ENCODE results near the gene MAGI1.

GRCh38 chr3:65939184-65939583 lies 99.5 kb downstream of the MAGI1 start:
- TF ChIP-seq POLR2AphosphoS5 (IDR thresholded peaks at IDR 0.05; ENCODE audit: low read depth, low read length) (no peak), CTCF (IDR thresholded peaks at IDR 0.05 in 2 of 3, conservative IDR thresholded peaks at IDR 0.05 in 1 of 3; ENCODE audit: borderline replicate concordance in 1 of 3, insufficient read depth in 1 of 3, low read depth in 2 of 3, low read length in 2 of 3) (no peak), JUND (IDR thresholded peaks at IDR 0.05) (no peak), EGR1 (IDR thresholded peaks at IDR 0.05; ENCODE audit: low read depth) (no peak), EZH2 (IDR thresholded peaks at IDR 0.05) (no peak), MAX (IDR thresholded peaks at IDR 0.05) (no peak), SP1 (IDR thresholded peaks at IDR 0.05; ENCODE audit: low read depth) (no peak), ATF3 (IDR thresholded peaks at IDR 0.05) (no peak), POLR2A (IDR thresholded peaks at IDR 0.05; ENCODE audit: borderline replicate concordance, extremely low read depth, insufficient read depth, insufficient read length) (no peak), YY1 (IDR thresholded peaks at IDR 0.05; ENCODE audit: extremely low read depth, insufficient replicate concordance, low read depth, low read length) (no peak)
